HG02642 (cell line): ENCODE data around the gene PNPLA3.

Source experiments
- ATAC-seq: cut with Tn5 transposase; IDR thresholded peaks from one replicate; pipeline ENCODE4 v1.9.1; 2021; ENCODE audit warnings: mild to moderate bottlenecking; ENCODE audit not compliant: unreplicated experiment, poor library complexity

The PNPLA3 gene

DNA sequence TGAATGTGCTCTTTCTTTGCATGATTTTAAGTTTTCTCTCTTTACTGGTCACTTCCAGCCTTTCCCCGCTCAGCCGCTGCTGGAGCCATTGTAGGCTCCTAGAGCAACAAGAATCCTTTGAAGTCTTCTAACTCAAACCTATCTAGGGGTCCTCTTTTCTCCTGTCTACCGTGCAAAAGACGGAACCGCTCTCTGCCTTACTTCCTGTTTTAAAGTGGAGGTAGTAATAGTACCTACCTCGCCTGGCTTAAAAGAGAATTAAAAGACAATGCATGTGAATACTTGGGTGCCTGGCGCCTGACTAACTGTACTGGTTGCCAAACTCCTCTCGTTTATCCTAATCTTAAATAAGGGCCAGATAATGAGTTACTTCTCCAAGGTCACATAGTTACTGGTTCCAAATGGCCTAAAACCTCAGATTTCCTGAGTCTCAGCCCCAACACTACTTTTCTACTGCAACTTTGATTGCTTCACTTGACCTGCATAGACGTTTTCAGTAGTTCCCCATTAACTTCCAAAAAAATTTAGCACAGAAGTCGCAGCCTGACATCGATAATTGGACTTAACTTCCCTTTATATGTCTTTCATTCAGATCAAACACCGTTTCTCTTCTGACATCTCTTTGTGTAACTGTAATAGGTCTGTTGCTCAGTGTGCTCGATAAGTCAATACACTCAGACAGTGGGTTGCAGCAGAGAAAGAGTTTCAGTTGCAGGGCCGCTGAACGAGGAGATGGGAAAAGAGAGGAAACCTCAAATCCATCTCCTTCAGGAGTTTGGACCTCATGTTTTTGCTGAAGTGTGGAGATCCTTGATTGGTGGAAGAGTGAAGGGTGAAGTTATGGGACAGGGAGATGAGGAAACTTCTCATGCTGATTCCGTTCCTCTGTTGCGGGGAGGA lies 32.5 kb downstream of the PNPLA3 start:
- peak; percentile 17 for ATAC-seq

DNA sequence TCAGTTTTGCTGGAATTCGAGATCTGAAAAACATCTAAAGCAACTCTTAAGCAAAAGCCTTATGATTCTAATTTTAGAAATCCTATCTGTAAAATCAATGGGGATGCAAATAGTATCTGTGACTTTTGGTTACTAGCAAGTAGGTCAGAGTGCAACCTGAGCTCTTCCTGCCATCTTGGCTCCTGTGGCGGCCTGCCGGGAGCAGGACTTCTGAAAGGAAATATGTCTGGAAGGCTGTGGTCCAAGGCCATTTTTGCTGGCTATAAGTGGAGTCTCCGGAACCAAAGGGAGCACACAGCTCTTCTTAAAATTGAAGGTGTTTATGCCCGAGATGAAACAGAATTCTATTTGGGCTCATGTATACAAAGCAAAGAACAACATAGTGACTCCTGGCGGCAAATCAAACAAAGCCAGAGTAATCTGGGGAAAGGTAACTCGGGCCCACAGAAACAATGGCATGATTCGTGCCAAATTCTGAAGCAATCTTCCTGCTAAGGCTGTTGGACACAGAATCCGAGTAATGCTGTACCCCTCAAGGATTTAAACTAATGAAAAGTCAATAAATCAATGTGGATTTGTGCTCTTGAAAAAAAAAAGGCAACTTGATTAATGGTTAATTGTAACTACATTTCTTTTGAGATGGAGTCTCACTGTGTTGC lies 33.3 kb downstream of the PNPLA3 start:
- ATAC-seq, result no peak

DNA sequence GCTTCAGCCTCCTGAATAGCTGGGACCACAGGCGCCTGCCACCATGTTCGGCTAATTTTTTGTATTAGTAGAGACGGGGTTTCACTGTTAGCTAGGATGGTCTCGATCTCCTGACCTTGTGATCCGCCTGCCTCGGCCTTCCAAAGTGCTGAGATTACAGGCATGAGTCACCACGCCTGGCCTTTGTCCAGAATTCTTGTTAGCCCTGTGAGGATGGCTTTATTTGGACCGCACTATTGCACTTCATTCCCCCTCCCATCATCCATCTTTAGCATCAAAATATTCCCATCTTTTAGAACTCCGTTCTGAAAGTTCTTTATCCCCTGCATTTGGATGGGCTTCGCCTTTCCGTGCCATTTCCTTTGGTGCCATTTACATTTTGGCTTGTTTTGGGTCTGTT lies 34.3 kb downstream of the PNPLA3 start:
- no peak for ATAC-seq

- no peak for ATAC-seq
Measured at GRCh38 chr22:43964314-43964857, 40.8 kb downstream of the PNPLA3 start.

DNA sequence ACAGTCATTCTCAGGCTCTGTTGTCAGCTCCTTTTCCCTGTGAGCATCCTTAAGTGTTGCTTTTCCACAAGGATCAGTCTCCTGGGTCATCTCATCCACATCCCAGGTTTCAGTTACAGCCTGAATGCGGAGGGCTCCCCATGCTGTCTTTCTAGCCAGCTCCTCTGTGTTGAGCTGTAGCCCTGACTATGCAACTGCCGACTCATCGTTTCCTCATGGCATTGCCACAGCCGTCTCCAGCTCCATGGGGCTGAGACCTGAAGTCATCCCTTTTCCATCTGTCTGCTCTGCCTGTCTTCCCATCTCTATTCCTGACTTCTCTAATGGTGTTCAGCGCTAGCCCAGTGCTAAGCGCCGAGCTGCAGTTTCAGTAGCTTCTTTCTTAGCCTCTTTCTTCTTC lies 43.5 kb downstream of the PNPLA3 start:
- no peak for ATAC-seq

GRCh38 chr22:43968614-43969013 lies 45.0 kb downstream of the PNPLA3 start:
- ATAC-seq, result no peak

GRCh38 chr22:43969021-43969878 lies 45.6 kb downstream of the PNPLA3 start:
- ATAC-seq, result no peak

- ATAC-seq, result no peak
Measured at GRCh38 chr22:43969989-43970755, 46.6 kb downstream of the PNPLA3 start.

GRCh38 chr22:43971112-43971511 lies 47.5 kb downstream of the PNPLA3 start:
- no peak for ATAC-seq

DNA sequence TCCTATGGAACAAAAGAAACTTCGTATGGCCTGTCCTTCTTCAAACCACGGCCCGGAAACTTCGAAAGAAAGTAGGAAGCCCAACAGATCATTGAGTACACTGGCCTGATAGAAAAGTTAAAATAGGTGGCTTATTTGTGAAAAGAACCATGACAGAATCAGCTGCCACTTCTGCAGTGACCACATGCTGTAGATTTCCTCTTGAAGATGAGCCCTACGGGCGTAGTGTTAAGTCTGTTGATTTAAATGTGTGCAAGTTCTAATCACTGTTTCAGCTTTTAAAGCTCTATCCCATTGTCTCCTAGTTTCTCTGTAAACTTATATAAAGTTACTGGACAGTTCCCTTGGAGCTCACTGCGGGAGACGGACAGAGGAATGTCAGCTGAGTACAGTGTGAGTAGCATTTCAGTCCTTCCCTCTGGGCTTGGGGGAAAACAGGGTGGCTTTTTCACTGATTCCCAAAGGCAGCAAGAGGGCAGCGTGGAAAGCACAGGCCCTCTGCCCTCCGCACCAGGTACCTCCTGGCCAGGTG lies 49.4 kb downstream of the PNPLA3 start:
- no peak for ATAC-seq

GRCh38 chr22:43974028-43974545 lies 50.5 kb downstream of the PNPLA3 start:
- ATAC-seq, result no peak

DNA sequence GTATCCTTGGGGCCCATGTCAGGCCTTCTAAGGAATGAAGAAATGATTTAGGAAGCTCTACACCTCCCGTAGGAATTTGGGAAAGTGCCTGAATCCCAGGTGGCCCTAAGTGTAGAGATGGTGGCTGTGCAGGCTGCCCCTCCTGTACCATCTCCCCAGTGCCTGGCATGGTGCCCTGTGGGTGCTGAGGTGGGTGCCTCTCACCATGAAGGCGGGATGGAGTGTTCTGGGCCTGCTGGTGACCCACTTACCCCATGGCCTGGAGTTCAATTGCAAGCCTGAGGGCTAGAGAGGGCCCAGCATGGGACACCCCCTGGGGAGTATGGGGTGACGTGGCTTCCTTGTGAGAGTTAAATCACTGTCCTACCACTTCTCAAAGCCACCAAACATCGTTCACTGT lies 51.4 kb downstream of the PNPLA3 start:
- no peak for ATAC-seq

- ATAC-seq, result no peak
Measured at GRCh38 chr22:43976861-43977795, 53.5 kb downstream of the PNPLA3 start.

DNA sequence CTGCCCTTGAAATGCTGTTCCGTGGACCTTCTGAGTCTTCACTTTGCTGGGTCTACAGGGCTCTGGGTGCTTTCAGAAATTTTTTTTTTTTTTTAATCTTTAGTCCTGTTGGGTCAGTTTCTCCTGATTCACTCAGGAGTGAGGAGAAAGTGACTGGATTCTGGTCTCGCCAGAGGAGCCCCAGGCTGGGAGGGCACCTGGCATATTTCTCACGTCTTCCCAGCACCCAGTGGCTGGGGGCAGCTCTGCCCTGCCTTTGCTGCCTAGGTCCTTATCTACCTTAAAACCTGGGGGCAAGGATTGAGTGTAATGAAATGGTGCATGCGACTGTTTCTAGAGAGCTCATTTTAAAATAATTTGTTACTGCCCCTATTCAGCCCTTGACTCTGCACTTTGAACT lies 55.0 kb downstream of the PNPLA3 start:
- no peak for ATAC-seq

DNA sequence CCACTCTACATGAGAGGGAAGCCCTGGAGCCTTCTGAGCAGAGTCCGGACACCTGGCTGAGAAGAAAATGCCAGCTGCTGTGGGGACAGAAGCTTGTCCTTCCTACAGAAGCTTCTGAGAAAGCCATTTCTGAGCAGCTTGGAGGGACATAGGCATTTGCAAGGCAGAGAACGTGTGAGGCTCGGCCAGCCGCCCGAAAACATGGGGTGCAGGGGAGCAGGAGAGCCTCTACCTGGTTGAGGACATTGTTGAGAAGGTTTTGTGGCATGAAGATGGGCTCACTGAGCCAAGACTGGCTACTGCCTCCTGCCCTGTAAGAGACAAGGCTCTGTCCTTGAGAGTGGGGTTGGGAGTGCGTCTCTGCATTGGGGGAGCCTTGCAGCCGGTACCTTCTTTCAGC lies 57.0 kb downstream of the PNPLA3 start:
- ATAC-seq, result no peak

- no peak for ATAC-seq
Measured at GRCh38 chr22:43980996-43981395, 57.4 kb downstream of the PNPLA3 start.

DNA sequence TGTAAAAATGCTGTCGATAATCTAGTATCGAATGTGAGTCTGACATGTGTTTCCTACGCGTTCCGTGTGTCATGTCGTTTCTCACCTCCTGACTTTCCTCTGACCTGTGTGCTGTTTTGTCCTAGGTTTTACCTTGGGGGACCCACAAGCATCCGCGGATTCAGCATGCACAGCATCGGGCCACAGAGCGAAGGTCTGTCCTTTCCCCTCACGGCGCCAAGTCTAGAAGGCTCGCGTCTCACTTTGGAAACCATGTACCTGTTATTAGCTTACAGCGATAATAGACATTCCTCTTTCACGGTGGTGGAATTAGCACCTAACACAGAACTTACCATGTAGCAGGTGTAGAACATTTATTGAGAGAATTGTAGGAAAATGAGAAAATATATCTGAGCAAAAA lies 60.2 kb downstream of the PNPLA3 start:
- ATAC-seq, result no peak

DNA sequence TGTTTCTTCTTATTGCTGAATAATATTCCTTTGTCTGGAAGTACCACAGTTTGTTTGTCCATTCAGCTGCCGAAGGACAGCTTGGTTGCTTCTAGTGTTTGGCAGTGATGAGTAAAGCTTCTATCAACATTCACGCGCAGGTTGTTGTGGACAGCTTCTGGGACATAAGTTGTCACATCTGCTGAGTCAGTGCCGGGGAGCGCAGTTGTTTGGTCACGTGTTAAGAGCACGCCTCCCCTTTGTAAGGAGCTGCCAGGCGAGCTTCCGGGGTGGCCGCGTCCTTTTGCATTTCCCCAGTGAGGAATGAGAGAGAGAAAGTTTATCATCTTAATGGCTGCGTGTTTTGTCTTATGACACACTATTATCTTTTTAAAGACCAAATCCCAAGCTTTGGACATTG lies 61.9 kb downstream of the PNPLA3 start:
- no peak for ATAC-seq
